Hindlimb muscle (tissue), 1 donor: Measurements from ENCODE around the gene AP1AR. TPM values are rescaled to one million over a fixed set of nuclear protein-coding genes. Genes with fewer than 3 reads are reported as not detected.
"Not testable (repeated sequence)": the region's sequence is repeated elsewhere in the genome, so short reads cannot be mapped to it uniquely, and the experiment has no call there.

Source experiments
- DNase-seq: peaks from one replicate; pipeline ENCODE4 v3.0.0-alpha.2; 2013
- polyA plus RNA-seq: library from polyadenylated mRNA; unstranded; fragments of 120-200 nt; gene quantifications from one replicate; pipeline ENCODE4 v1.2.1, GENCODE V29; 2013; ENCODE audit not compliant: insufficient read length

The AP1AR gene
- 11.5 TPM for polyA plus RNA-seq

DNA sequence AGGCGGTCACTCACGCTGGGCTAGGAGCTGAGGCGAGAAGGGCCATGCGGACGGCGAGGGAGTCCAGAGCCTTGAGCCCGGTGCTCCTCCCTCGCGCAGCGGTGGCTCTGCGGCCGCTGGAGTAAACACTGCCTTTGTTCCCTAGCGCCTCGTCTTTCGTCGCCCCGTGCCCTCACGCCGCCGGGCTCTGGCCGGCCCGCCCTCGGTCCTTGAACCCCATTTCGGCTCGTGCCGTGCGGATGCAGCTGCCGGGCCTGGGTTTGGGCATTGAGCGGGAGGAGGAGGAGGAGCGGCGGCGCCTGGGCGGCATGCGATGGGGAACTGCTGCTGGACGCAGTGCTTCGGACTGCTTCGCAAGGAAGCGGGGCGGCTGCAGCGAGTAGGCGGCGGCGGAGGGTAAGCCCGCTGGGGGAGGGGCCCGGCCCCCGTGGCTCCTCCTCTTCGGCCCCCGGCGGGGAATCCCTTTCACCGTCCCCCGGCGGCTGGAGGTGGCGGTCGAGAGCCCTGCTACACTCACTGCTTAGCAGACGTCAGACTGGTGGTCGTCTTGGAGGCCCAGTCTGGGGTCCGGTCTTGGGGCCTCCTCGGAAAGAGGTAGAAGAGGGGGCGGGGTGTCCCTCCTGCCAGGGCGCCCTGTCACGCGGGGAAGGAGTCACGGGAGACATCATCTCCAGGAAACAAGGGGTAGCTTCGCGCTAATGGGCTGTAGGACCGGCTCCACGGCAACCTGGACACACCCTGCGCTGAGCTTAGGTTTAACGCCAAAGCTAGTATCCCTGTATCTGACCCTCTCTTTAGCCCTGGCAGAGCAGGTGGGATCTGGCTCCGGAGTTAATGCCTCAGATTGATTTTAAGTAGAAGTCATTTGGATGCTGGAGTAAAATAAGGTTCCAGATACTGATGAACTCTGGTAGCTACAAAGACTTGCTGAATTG is at the start of gene AP1AR:
AP1AR (plus strand) TSS at position 9 of the 935 bp plus-strand sequence; CDS start at position 314, 305 bp downstream.
- peak; percentile 87 for DNase-seq

DNA sequence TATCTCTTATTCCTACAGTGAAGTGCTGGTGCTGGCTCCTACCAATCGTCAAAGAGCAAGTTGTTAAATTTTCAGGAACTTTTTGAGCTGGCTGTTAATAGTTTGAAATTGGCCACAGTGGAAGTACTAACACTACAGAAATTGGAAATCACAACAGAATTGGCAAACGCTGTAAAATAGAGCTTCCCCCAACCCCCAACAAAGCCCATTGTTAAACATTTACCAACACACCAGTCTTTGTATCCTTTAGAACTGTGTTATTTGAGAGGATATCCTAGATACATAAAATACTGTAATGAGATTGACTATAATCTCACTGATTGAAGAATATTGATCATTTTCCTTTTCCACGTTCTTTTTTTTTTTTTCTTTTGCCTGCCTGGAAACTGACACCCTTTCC is 49.0 kb upstream of the AP1AR start:
- DNase-seq = no peak

- DNase-seq = no peak
These were observed 48.3 kb upstream of the AP1AR start for GRCh38 chr4:112183252-112183651.

GRCh38 chr4:112184438-112184837 is 47.1 kb upstream of the AP1AR start:
- no peak for DNase-seq

DNA sequence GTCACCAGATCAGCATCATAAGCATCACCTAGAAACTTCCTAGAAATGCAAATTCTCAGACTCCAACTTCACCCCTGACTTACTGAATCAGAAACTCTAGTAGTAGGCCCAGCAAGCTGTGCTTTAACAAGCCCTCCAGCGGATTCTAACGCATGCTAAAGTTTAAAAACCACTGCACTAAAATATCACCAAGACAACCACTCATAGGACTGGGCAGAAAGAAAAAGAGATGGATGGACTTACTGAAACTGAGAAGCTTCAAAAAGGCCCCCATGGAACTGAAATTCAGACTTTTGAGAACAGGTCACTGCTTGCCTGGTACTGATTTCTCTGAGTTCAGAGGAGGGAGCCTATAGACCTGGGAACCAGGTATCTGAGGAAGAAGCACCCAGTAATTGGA is 46.3 kb upstream of the AP1AR start:
- DNase-seq = no peak

DNA sequence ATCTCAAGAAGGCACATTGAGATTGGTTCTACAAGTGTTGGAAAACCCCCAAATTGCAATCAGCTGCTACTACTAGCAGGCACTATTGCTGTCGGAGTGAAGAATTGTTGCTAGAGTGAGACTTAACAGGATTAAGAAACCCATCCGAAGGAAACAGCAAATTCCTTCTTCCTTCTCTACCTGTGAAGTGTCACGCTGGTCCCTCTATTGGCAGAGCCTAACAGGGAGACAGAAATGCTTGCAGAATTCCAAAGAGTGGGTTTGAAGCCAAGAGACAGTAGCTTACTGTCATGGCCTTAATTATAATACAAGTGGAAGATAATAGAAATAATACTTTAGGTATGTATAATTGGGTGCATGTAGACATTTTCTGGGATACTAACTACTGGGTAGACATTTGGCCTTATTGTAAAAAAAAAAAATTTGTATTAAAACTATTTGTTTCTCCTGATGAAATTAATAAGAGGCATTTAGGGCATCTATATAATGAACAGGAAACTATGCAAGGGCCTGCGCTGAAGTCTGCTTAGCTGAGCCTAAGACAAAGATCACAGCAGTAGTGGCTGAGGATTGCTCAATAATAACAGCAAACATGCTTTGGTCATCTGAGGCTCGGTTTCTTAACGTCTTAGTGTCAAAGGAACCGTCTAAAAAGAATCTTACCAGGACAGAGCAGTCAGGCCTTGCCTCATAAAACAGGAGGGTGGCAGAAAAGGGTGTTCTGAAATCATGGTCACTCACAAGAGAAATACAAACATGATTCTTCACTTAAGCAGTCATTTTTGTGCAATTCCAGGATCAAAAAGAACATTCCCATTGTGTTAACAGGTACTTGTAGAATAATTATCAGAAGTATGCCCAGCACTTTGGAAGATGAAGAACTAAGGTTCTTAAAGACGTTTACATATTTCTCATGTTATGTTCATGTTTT is 45.6 kb upstream of the AP1AR start:
- DNase-seq = no peak

GRCh38 chr4:112189754-112190153 is 41.8 kb upstream of the AP1AR start:
- no peak for DNase-seq

GRCh38 chr4:112190684-112191083 is 40.9 kb upstream of the AP1AR start:
- no peak for DNase-seq

- DNase-seq = no peak
These were observed 35.1 kb upstream of the AP1AR start for GRCh38 chr4:112196461-112196860.

- no peak for DNase-seq
These were observed 32.5 kb upstream of the AP1AR start for GRCh38 chr4:112199041-112199440.

GRCh38 chr4:112201915-112202505 is 29.6 kb upstream of the AP1AR start:
- DNase-seq = no peak

GRCh38 chr4:112203593-112203992 is 28.0 kb upstream of the AP1AR start:
- DNase-seq = no peak

- no peak for DNase-seq
These were observed 25.2 kb upstream of the AP1AR start for GRCh38 chr4:112206431-112206830.

- DNase-seq = not testable (repeated sequence)
These were observed 23.2 kb upstream of the AP1AR start for GRCh38 chr4:112208137-112209095.

GRCh38 chr4:112210777-112211176 is 20.8 kb upstream of the AP1AR start:
- no peak for DNase-seq

- no peak for DNase-seq
These were observed 18.5 kb upstream of the AP1AR start for GRCh38 chr4:112213091-112213490.

- no peak for DNase-seq
These were observed 17.7 kb upstream of the AP1AR start for GRCh38 chr4:112213856-112214255.

DNA sequence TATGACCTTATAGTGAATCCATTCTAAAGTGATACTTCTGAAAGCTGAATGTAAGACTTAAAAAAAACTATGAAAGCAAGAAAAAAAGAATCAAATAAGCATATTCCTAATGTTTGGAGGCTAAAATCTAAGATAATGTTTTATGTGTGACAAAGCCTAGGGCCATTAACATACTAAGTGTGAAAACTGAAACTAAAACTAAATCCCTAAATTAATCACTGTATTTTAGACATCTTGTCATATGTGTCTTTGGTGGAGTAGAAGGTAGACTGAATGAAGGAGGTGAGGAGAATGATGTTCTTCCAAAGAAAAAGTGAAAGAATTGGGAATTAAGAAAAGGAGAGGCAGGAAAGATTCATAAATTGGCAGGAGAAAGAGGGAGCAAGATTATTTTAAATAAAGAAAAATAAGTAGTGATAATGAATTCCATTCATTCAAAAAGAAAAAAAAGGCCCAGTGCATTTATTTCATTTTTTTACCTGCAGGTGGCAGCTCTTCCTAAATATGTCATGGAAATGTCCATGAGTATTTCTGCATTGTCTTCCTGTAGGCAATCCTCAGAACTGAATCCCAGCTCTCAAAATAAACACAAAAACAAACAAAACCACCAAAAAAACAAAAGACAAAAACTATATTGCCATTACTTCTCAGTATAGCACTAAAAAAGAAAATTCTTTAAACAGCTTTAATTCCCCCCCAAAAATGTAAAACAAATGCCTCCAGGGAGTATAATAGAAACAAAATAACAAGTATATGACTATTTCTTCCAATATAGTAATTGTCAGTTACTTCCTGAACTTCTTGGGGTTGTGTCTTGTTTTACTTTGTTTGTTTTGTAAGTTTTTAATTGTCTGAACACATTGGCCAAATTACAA is 17.0 kb upstream of the AP1AR start:
- DNase-seq = no peak

DNA sequence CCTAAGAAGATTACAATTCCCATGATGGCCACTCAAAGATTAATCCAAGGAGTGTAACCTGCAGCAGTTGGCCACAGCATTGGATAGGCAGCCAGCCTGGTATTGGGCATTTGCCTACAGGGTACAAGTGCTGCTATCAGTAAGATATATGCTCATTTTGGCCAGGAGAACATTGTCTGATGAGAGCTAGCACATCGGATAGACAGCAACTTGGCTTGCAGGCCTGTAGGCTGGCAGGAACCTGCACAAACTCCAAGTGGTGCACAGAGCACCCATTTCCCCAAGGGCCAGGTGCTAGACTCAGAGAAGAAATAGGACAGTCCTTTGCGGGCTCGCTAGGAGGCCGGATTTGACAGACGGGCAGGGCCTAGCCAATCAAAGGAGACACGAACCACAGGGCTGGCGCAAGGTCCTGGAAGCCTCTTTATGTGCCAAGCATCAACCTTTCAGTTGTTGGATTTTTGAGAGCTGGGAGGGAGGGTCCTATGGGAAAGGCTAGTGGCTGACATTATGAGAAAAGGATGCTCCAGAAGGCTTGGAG is 11.7 kb upstream of the AP1AR start:
- DNase-seq = no peak
